Fibroblast of gingiva (primary cell): Measurements from ENCODE around the gene FAM20C.

Experiments
- DNase-seq: peaks from one replicate; pipeline ENCODE4 v3.0.0-alpha.2; 2011; ENCODE audit warnings: low read depth

The FAM20C gene

DNA sequence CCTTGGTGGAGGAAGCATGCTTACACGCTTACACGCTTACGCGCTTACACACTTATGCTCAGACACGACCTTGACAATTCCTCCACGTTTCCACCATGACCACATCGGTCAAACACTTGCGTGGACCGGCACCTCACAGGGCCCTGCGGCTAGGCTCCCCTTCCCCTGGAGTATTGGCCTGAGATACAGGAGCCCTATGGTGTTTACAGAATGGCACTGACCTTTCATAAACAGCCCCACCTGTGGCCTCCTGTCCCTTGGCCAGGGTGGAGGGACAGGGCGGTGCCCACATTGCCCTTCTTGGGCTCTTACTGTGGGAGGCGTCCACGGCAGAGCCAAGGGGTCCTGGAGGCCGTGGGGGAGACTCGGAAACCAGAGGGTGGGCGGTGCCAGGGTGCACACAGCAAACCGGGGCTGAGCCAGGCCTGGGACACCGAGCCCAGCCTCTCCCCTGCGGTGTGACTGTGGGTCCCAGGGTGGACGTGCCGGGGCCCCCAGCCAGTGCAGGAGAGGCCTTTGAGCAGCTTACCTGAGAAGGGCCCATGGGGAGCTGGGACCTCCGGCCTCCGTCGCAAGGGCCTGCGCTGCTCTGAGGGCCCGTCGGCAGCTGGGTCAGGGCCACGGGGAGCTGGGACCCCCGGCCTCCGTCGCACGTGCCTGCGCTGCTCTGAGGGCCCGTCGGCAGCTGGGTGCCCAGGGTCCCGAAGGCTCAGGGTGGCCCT, 53.4 kb downstream of the FAM20C start:
- DNase-seq, result no peak

DNA sequence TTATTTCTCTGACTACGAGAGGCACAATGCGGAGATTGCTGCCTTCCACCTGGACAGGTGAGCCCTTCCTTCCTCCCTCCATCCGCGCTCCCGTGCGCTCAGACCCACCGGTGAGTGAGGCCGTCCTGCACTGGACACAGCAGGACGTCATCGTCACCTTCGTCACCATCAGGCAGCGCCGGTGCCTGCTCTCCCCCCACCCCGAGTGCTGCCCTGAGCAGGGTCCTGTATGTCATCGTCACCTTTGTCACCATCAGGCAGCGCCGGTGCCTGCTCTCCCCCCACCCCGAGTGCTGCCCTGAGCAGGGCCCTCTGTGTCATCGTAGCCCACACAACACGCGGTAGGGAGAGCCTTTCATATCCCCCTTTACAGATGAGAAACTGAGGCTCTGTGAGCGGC, 54.1 kb downstream of the FAM20C start:
- DNase-seq, result no peak

DNA sequence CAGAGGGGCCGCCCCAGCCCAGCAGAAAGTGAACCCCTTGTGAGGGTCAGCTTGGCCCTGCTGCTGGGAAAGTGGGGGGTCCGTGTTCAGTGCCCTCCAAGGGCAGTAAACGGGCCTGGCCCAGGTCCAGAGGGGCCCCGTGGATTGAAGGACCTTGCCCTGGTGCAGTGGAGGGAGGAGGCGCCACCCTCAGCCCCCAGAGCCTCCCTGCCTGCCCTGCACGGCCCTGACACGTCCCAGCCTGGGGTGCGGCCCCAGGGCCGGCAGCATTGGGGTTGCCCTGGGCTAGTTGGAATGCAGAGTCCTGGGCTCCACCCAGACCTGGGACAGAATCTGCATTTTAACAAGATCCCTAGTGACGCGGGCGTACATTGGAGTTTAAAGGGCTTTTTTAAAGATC, 54.8 kb downstream of the FAM20C start:
- no peak for DNase-seq

DNA sequence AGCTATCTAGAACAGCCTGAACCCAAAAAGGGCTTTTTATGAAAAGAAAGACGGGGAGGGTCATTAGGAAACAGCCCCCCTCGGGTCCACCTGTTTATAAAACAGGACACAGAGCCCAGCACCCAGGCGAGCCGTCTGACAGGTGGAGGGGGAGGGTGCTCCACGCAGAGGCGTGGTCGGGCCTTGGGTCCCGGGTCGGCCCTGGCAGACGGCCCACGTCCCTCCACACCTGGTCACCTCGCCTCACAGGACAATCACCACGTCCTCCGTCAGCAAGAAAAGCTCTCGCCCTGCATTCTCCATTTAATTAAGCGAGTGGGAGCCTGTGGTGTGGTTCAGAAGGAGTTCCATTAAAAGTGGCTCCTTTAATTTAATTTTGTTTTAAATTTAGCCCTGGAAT, 55.3 kb downstream of the FAM20C start:
- no peak for DNase-seq

DNA sequence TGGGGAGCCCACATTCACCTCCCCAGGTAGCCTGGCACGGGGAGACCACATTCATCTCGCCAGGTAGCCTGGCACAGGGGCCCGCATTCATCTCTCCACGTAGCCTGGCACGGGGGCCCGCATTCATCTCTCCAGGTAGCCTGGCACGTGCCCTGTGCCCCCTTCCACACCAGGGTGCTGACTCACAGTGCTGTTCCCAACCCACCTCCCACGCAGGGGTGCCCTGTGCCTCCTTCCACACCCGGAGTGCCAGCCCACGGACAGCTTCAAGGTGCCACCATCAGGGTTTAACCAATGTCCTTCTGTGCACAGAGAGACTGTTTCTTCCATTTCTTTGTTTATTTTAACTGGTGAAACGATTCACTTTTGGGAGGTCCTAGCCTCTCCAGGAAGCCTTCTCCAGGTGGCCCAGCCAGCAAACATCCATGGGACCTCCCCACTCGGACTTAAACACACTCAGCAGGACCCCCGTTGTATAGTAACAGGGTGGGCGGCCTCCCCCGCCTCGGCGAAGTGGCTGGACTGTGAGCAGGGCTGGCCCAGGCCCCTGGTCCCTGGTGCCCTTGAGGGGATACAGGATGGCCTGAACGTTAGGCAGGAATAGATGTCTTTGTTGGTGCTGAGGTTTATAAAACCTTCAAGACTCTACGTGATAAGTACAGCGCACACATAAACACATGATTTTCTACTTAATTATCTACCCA, 56.5 kb downstream of the FAM20C start:
- DNase-seq, result no peak

DNA sequence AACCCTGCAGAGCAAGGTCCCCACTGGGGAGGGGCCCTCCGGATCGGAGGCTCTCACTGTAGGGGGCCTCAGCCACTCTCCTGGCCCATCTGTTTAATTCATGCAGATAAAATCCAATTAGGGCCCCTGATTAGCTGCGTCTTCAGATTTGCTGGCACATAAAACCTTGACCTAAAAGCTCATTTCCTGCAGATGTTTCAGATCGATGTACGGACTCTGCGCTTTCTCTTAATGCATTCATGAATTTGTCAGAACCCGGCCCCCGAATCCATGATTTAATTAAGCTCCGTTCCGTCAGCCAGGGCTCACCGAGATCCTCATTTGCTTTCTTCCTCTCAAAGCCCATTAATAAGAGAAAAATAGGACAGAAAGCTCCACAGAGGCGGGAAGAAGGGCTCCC, 57.6 kb downstream of the FAM20C start:
- no peak for DNase-seq

DNA sequence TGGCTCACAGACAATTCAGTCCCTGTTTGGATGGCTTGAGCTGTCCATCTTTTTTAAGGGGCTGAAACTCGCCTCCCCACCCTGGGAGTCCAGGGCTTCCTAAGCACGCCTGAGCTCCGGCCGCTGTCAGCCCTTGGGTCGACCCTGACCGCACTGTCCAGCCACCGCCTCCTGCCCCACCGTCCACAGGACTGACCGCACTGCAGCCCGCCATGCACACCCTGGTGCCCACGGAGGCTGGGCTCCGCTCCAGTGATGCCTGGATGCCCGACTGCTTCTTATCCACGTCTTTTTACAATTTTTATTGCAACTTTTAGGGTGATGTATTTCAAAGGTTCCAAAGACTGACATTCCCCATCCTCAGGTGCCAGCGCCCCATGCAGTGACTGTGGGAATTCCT, 58.2 kb downstream of the FAM20C start:
- DNase-seq, result no peak

DNA sequence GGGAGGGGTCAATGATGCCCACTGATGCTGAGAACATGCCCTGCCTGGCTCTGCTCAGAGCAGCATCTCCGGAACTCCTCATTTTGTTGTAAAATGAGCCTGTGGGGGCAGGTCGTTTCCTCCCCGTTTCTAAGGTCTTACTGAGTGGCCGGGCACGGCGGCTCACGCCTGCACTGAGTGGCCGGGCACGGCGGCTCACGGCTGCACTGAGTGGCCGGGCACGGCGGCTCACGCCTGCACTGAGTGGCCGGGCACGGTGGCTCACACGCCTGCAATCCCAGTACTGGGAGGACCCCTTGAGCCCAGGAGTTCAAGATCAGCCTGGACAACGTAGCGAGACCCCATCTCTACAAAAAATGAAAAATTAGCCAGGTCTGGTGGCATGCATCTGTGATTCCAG, 58.6 kb downstream of the FAM20C start:
- no peak for DNase-seq

DNA sequence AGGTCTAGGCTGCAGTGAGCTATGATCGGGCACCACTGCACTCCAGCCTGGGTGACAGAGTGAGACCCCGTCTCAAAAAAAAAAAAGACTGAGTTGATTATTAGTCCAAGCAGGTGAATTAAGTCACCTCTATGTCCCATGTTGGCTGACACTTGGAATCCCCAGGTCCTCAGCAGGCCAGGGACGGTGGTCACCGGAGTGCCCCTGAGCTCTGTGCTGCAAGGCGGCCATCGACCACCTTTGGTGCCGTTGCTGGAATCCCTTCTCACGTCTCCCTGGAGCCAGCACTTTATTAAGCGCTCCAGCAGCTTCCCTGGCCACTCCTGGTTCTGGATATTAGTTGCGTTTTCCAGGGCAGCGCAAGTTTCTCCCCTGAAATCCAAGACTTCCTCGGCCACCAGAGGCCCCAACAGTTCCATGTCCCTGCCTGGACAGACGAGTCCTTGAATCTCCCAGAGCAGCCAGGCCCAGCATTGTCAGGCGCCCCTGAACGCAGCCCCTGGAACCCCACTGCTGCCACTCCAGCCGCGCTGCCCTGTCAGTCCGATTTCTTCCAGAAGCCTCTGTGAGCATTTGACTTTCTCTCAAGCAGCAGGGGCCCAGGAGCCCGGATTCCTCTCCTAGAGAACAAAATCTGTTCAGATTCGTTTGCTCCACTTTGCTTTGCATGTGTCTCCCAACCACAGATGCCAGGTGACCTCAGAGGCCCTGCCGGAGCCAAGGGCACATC, 59.2 kb downstream of the FAM20C start:
- DNase-seq, result no peak

DNA sequence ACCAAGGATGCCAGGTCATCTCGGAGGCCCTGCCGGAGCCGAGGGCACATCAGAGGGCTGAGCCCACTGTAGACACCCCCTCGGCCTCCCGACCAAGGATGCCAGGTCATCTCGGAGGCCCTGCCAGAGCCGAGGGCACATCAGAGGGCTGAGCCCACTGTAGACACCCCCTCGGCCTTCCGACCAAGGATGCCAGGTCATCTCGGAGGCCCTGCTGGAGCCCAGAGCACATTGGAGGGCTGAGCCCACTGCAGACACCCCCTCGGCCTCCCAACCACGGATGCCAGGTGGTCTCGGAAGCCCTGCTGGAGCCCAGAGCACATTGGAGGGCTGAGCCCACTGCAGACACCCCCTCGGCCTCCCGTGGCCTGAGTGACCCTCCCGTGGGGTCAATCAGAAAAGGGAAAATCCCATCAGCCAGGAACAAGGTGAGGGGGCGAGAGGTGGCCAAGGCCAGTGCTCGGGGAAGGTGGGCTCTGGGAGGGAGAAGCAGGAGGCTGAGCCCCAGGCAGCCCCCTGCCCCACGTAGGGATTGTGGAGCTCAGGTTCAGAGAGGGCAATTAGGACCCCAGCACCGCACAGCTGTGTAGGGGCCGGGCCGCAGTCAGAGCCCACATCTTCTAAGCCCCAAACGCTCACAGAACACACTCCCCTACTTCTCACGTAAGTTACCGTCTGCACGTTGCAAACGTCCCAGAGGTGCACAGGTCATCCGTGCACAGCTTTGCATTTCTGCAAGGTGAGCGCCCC, 60.0 kb downstream of the FAM20C start:
- no peak for DNase-seq

DNA sequence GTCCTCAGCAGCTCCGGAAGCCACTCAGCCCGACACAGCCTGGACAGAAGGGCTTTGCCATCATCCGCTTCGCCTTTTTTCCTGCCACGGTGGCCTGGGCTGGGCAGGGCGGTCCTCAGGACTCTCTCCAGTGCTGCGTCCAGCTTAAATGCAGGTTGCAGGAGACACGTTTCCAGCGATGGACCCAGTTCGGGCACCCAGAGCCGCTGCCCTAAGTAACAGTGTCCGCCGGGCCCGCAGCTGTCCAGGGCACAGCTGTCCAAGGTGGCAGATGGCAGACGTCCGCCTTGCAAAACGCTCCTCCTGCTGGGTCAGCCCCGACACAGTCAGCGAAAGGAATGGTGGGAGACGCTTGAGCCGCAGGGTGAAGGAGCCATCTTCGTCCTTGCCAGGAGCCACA, 60.6 kb downstream of the FAM20C start:
- no peak for DNase-seq

DNA sequence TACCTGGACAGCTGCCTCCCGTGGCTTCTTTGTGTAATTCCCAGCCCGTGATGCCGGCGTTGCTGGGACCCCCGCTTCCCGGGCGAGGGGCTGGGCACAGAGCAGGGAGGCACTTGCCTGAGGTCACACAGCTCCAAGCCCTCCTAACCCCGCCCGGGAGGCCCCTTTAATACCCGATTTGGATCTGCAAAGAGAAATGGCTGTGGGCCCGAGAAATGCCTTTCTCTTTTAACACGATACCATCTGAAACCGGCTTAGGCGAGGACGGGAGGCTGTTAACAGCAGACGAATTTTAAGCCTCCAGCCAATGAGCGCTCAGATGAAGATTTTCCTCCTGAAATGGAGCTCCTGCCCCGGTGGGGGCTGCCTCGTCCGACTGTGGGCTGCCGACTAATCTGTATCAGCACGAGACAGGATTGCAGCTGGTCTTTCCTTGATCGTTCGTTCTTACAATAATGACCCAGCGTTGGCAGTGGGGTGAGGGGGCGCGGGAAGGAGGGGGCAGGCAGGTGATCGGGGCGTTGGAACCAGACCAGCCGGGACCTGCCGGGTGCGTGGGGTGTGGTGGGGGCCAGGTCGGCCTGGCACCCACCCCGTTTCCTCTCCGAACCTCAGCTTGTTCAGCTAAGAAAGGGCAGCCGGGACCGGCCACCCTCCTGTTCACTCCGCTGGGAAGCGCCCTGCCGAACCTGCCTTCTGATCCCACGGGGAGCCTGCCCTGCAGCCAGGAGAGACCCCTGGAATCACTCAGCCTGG, 61.4 kb downstream of the FAM20C start:
- no peak for DNase-seq

DNA sequence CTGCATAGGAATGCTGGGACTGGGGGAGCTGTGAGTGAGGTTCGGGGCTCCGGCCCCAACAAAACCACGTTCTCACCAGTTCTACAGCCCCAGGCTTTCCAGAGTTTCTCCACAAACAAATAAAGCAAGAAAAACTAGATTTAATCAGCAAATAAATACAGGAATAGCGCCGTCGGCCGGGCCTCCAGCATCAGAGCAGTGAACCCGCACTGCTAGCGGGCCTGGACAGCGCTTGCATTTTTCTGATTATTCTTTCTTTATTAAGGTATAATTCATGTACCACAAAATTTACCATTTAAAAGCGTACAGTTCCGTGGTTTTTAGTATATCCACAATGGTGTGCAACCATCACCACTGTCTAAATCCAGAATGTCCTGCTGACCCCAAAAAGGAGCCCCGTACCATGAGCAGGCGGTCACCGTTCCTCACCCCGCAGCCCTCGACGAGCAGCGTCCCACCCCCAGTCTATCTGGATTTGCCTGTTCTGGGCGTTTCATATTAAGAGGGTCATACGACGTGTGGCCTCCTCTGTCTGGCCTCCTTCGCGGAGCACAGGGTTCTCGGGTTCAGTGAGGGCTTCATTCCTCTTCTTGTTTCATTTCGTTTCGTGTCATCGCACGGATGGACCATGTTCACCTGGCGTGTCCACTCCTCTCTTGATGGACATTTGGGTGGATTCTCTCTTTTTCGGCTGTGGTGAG, 62.1 kb downstream of the FAM20C start:
- DNase-seq, result no peak

DNA sequence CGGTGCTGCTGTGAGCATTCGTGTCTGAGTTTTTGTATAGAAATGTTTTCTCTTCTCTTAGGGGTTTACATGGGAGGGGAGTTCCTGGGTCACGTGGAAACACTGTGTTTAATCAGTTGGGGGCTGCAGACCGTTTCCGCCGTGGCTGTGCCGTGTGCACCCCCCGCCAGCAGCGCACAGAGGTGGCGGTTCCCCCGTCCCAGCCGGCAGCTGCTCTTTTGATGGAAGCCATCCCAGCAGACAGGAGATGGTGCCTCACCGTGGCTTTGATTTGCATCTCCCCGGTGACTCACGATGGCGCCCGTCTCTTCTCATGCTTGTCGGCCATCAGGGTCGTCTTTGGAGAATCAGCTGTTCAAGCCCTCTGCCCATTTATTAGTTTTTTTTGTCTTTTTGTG, 62.7 kb downstream of the FAM20C start:
- no peak for DNase-seq

DNA sequence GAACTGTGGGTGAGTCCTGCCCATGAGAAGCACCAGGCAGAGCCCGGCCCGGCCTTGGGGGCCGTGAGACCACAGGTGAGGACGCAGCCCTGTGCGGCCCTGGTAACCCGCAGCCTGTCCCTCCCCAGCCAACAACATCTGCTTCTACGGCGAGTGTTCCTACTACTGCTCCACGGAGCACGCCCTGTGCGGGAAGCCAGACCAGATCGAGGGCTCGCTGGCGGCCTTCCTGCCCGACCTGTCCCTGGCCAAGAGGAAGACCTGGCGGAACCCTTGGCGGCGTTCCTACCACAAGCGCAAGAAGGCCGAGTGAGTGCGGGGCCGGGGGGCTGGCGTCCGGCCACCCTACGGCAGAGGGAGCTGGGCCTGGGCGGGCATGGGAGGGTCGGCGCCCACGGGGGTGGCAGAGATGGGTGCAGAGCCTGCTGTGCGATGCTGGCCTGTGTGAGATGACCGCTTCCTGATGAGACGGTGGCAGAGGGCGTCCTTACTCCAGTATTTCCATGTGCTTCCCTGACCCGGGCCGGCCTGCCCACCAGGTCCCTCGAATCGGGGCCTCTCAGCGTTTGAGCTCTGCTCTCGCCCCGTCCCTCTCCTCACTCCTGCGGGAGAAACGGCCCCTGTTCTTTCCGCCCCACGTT, 63.5 kb downstream of the FAM20C start:
- DNase-seq, result no peak

DNA sequence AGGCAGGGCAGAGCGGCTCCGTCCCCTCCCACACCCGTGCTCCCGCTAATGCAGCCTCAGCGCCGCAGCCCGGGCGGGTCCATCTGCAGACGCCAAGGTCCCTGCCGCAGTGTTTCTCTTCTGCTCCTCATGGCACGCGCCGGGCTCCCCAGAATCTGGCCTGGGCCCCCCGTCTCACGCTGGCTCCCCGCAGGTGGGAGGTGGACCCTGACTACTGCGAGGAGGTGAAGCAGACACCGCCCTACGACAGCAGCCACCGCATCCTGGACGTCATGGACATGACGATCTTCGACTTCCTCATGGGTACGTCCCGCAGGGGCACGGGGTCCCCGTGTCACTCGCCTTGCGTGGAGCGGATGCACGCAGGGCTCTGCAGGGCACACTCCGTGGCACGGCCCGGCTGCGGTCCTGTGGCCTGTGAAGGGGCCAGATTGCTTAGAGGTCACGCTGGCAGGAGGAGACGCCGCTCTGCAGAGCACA, 64.1 kb downstream of the FAM20C start:
- no peak for DNase-seq

DNA sequence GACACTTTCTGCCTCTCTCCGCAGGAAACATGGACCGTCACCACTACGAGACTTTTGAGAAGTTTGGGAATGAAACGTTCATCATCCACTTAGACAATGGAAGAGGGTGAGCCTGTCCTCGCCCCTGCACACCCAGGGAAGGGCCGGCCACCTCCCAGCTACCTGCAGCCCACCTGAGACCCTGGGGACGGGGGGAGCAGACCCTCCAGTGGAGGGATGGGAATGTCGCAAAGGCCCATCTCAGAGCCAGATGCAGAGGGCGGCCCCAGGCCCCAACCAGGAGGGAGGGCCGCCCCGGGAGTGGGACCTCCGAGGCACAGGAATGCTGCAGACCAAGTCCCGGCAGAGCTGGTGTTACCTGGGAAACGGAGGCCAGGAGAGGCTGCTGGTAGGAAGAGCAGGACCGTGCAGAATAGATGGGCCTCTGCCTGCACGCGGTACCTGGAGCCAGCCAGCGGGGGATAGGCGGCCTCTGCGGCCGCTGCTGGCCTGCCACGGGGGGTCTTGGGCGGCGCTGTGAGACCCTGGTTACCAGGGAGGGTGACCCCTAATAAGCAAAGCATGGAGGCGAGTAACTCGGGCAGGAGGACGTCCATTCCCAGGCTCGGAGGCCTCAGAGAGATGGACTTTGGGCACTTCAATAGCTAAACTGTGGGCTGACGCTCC, 64.7 kb downstream of the FAM20C start:
- DNase-seq, result no peak

DNA sequence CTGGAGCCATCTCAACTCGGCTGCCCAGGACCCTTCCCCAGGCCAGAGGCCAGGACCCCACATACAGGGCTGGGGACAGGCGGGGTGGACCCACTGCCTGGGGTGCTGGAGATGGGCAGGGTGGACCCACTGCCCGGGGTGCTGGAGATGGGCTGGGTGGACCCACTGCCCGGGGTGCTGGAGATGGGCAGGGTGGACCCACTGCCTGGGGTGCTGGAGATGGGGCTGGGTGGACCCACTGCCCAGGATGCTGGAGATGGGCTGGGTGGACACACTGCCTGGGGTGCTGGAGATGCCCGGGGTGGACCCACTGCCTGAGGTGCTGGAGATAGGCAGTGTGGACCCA, 65.2 kb downstream of the FAM20C start:
- DNase-seq, result no peak

DNA sequence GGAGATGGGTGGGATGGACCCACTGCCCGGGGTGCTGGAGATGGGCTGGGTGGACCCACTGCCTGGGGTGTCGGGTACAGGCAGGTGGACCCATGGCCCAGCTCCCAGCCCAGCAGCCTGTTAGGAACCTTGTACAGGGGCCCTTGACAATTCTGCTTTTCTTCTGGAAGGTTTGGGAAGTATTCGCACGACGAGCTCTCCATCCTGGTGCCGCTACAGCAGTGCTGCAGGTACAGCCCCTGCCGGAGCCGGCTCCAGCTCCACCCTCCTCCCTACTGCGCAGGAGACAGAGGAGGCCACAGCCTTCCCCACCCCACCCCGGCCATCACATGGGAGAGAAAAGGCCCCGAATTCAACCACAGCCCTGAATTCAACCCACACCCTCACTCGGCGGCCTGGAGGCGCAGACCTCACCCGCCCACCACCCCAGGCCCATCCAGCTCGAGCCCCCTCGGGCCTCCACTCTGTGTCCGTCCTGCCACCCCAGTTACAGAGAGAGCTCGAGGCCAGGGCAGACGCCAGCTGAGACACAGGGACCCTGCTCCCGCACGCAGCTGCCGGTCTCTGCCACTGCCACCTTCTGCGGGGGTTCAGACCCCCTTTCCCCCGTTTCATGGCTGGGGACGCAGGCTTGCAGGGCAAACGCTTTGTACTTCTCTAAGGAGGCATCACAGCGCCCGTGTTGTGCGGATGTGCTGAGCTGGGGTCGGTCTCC, 66.3 kb downstream of the FAM20C start:
- no peak for DNase-seq

DNA sequence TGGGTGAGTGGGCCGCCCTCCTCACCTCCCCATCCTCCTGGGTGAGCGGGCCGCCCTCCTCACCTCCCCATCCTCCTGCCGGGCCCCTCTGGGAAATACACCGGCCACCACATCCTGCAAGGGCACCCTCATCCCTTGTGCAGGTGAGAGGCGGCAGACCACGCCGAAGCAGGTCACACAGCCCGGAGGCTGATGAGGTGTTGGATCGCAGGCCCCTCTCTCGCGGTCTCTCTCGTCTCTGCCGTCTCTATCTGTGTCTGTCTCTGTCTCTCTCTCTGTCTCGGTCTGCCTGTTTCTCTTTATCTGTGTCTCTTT, 66.8 kb downstream of the FAM20C start:
- no peak for DNase-seq
